Keratinocyte (primary cell): ENCODE results near the gene SLC30A7.

Experiments
- EZH2 ChIP-seq: IDR thresholded peaks from one replicate; pipeline ENCODE4 v1.6.1; 2012; ENCODE audit warnings: inconsistent platforms, mild to moderate bottlenecking, low read length, moderate library complexity
- TF ChIP-seq, protein P1 (sequence below), 3 experiments: IDR thresholded peaks in 1 of 3; conservative IDR thresholded peaks in 1 of 3; optimal IDR thresholded peaks in 1 of 3; 2 replicates in 2 of 3; 3 replicates in 1 of 3; pipeline versions ENCODE3 to v1.5.1; 2011; ENCODE audit warnings: low read length in 3 of 3, mild to moderate bottlenecking in 3 of 3, moderate library complexity in 2 of 3, control low read depth in 1 of 3, inconsistent platforms in 1 of 3; ENCODE audit not compliant: insufficient read depth in 2 of 3; ENCODE audit errors: extremely low read depth in 1 of 3

DNA sequence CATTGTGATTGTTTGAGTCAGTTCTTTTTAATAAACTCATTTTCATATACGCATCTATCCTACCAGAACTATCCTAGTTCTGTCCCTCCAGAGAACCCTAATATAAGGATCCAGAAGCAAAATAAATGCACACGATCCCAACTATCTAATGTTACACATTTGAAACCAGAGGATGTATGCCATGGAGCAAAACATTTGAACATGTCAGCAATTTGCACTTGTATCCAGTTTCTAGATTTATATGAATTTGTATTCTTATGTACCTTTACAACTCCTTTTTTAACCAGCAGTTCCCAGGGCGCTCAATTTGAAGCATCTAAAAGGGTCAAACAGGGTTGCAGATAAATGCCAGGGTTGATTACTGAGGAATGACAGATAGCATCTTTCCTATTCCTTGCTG is 3.3 kb upstream of the SLC30A7 start:
- no peak for TF ChIP-seq EZH2
- TF ChIP-seq, protein P1, sequence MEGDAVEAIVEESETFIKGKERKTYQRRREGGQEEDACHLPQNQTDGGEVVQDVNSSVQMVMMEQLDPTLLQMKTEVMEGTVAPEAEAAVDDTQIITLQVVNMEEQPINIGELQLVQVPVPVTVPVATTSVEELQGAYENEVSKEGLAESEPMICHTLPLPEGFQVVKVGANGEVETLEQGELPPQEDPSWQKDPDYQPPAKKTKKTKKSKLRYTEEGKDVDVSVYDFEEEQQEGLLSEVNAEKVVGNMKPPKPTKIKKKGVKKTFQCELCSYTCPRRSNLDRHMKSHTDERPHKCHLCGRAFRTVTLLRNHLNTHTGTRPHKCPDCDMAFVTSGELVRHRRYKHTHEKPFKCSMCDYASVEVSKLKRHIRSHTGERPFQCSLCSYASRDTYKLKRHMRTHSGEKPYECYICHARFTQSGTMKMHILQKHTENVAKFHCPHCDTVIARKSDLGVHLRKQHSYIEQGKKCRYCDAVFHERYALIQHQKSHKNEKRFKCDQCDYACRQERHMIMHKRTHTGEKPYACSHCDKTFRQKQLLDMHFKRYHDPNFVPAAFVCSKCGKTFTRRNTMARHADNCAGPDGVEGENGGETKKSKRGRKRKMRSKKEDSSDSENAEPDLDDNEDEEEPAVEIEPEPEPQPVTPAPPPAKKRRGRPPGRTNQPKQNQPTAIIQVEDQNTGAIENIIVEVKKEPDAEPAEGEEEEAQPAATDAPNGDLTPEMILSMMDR (optimal IDR thresholded peaks at IDR 0.05 in 1 of 3, IDR thresholded peaks at IDR 0.05 in 1 of 3, conservative IDR thresholded peaks at IDR 0.05 in 1 of 3; ENCODE audit: extremely low read depth in 1 of 3, insufficient read depth in 2 of 3, low read length in 3 of 3) = no peak
